ENCODE measurements around the gene CEMIP.

The CEMIP gene

GRCh38 chr15:80976851-80977250, 197.7 kb downstream of the CEMIP start:
- H3K4me3 ChIP-seq (ENCODE audit: low read length) = no peak overlapping the region
- no peak overlapping the region for H3K4me2 ChIP-seq (ENCODE audit: low read depth, low read length)
- H3K36me3 ChIP-seq (replicated peaks; ENCODE audit: insufficient read depth, low read length) = peaks cover 8% of the 10 kb centered on the region; the same call in 1 of the 2 replicates
- H3K9me3 ChIP-seq (replicated peaks; ENCODE audit: insufficient read depth, low read length) = no peaks in the 10 kb centered on the region
- no peaks in the 10 kb centered on the region for H3F3A ChIP-seq (ENCODE audit: insufficient read depth, low read length)
- no peaks in the 10 kb centered on the region for H3K27me3 ChIP-seq (replicated peaks; ENCODE audit: insufficient read depth, low read length)
- no peak overlapping the region for H3K9ac ChIP-seq (ENCODE audit: low read length)
- H3K27ac ChIP-seq (ENCODE audit: low read length) = no peak overlapping the region
- no peak overlapping the region for H2AFZ ChIP-seq (ENCODE audit: low read length)
- H3K79me2 ChIP-seq (ENCODE audit: low read length) = peaks cover 56% of the 10 kb centered on the region
- peaks cover 7% of the 10 kb centered on the region; the same call in 1 of the 2 replicates for H4K20me1 ChIP-seq (ENCODE audit: insufficient read depth, low read length)
- DNase-seq = no peak
- no peak for TF ChIP-seq CTCF (IDR thresholded peaks at IDR 0.05; ENCODE audit: low read length)
- TF ChIP-seq EZH2phosphoT487 (IDR thresholded peaks at IDR 0.05; ENCODE audit: low read length) = no peak
- TF ChIP-seq EZH2 (optimal IDR thresholded peaks at IDR 0.05; ENCODE audit: low read depth, low read length) = no peak
- no peaks in the 10 kb centered on the region for H3K9me2 ChIP-seq (replicated peaks; ENCODE audit: insufficient read depth, low read length)
- H3K4me1 ChIP-seq (ENCODE audit: low read length) = no peaks in the 10 kb centered on the region

- peak; percentile 60 for TF ChIP-seq CTCF (IDR thresholded peaks at IDR 0.05; ENCODE audit: low read length)
- TF ChIP-seq EZH2 (optimal IDR thresholded peaks at IDR 0.05; ENCODE audit: low read depth, low read length) = no peak
- Histone ChIP-seq H4K20me1 (ENCODE audit: insufficient read depth, low read length) (peaks cover 7% of the 10 kb centered on the region; the same call in 1 of the 2 replicates), H3F3A (ENCODE audit: insufficient read depth, low read length) (no peaks in the 10 kb centered on the region), H3K9me3 (replicated peaks; ENCODE audit: insufficient read depth, low read length) (no peaks in the 10 kb centered on the region), H3K27me3 (replicated peaks; ENCODE audit: insufficient read depth, low read length) (no peaks in the 10 kb centered on the region), H3K9ac (ENCODE audit: low read length) (no peak overlapping the region), H3K79me2 (ENCODE audit: low read length) (peaks cover 64% of the 10 kb centered on the region), H3K27ac (ENCODE audit: low read length) (no peak overlapping the region), H3K36me3 (replicated peaks; ENCODE audit: insufficient read depth, low read length) (peaks cover 8% of the 10 kb centered on the region; the same call in 1 of the 2 replicates), H3K4me3 (ENCODE audit: low read length) (no peak overlapping the region), H3K4me1 (ENCODE audit: low read length) (no peaks in the 10 kb centered on the region), H3K9me2 (replicated peaks; ENCODE audit: insufficient read depth, low read length) (no peaks in the 10 kb centered on the region), H2AFZ (ENCODE audit: low read length) (no peak overlapping the region), H3K4me2 (ENCODE audit: low read depth, low read length) (no peak overlapping the region)
- peak; percentile 50 for DNase-seq
These were observed 198.5 kb downstream of the CEMIP start for GRCh38 chr15:80977627-80978036.

- Histone ChIP-seq H3K36me3 (replicated peaks; ENCODE audit: insufficient read depth, low read length) (peaks cover 8% of the 10 kb centered on the region; the same call in 1 of the 2 replicates), H3K9me2 (replicated peaks; ENCODE audit: insufficient read depth, low read length) (no peaks in the 10 kb centered on the region), H4K20me1 (ENCODE audit: insufficient read depth, low read length) (peaks cover 13% of the 10 kb centered on the region; the same call in 1 of the 2 replicates), H3K4me2 (ENCODE audit: low read depth, low read length) (no peak overlapping the region), H3K4me1 (ENCODE audit: low read length) (no peaks in the 10 kb centered on the region), H3K9me3 (replicated peaks; ENCODE audit: insufficient read depth, low read length) (no peaks in the 10 kb centered on the region), H2AFZ (ENCODE audit: low read length) (no peak overlapping the region), H3K9ac (ENCODE audit: low read length) (no peak overlapping the region), H3K27me3 (replicated peaks; ENCODE audit: insufficient read depth, low read length) (no peaks in the 10 kb centered on the region), H3K79me2 (ENCODE audit: low read length) (peaks cover 73% of the 10 kb centered on the region), H3K4me3 (ENCODE audit: low read length) (no peak overlapping the region), H3F3A (ENCODE audit: insufficient read depth, low read length) (no peaks in the 10 kb centered on the region), H3K27ac (ENCODE audit: low read length) (no peak overlapping the region)
- TF ChIP-seq EZH2phosphoT487 (IDR thresholded peaks at IDR 0.05; ENCODE audit: low read length) = no peak
- no peak for TF ChIP-seq EZH2 (optimal IDR thresholded peaks at IDR 0.05; ENCODE audit: low read depth, low read length)
- TF ChIP-seq CTCF (IDR thresholded peaks at IDR 0.05; ENCODE audit: low read length) = no peak
- no peak for DNase-seq
These were observed 199.6 kb downstream of the CEMIP start for GRCh38 chr15:80978685-80979329.

All from MM.1S (cell line).